Measurements from ENCODE around the gene CLRN3.

CLRN3 gene

GRCh38 chr10:127904311-127905000 is 11.7 kb upstream of the CLRN3 start:
- Histone ChIP-seq H4K91ac (ENCODE audit: low read depth, low read length, poor library complexity) (no peak overlapping the region), H2AFZ (ENCODE audit: low read length) (no peak overlapping the region), H3K27ac (replicated peaks; ENCODE audit: low read length) (no peak overlapping the region), H3K9ac (ENCODE audit: low read depth, low read length, poor library complexity) (no peak overlapping the region), H3K4me3 (ENCODE audit: low read length in 2 of 2) (no peak overlapping the region), H3K79me1 (ENCODE audit: low read depth, low read length) (no peaks in the 10 kb centered on the region), H3K18ac (ENCODE audit: low read length) (no peak overlapping the region), H3K9me3 (replicated peaks in 1 of 2; ENCODE audit: control insufficient read depth in 2 of 2, insufficient read depth in 1 of 2, low read depth in 1 of 2, low read length in 2 of 2) (no peaks in the 10 kb centered on the region), H3K27me3 (ENCODE audit: control insufficient read depth in 3 of 3, insufficient read depth in 3 of 3, low read depth in 1 of 3, low read length in 3 of 3) (peaks cover 5 to 46% (median 21%) of the 10 kb centered on the region in 3 experiments), H2BK5ac (ENCODE audit: low read length) (no peak overlapping the region), H2AK5ac (ENCODE audit: low read depth, low read length) (no peak overlapping the region), H3K4ac (ENCODE audit: low read length) (no peak overlapping the region), H4K8ac (ENCODE audit: low read depth, low read length) (no peak overlapping the region), H2BK12ac (ENCODE audit: low read length) (no peak overlapping the region), H2BK15ac (ENCODE audit: low read length) (no peak overlapping the region), H2BK120ac (ENCODE audit: low read depth, low read length) (no peak overlapping the region), H3K23ac (ENCODE audit: low read depth, low read length, poor library complexity) (no peak overlapping the region), H3K36me3 (replicated peaks in 1 of 2; ENCODE audit: control insufficient read depth in 2 of 2, insufficient read depth in 2 of 2, low read length in 2 of 2) (no peaks in the 10 kb centered on the region), H3K4me2 (ENCODE audit: insufficient read depth, low read length, poor library complexity, severe bottlenecking) (no peak overlapping the region), H3K4me1 (ENCODE audit: control insufficient read depth in 2 of 2, insufficient read depth in 1 of 2, low read depth in 1 of 2, low read length in 2 of 2) (peaks cover 2 to 3% of the 10 kb centered on the region in 2 donors), H3K14ac (ENCODE audit: low read length) (no peak overlapping the region)
- DNase-seq (ENCODE audit: low spot score) = no peak
- no CpG with 5 or more reads among the region's 5 CpGs for WGBS, 2 donors (ENCODE audit: extremely low coverage in 2 of 2, insufficient read length in 2 of 2, insufficient replicate concordance in 1 of 2)

DNA sequence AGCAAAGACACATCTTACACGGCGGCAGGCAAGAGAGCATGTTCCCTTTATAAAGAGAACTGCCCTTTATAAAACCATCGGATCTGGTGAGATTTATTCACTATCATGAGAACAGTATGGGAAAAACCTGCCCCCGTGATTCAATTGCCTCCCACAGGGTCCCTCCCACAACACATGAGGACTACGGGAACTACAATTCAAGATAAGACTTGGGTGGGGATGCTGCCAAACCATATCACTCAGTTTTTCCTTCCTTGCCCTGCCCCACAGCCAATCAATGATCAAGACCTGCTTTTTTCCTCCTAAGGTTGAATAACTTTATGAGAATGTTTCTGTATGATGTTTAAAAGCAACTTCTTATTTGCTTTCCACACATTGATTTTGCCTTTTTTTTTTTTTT is 11.0 kb upstream of the CLRN3 start:
- Histone ChIP-seq H3K4me1 (ENCODE audit: control insufficient read depth in 2 of 2, insufficient read depth in 1 of 2, low read depth in 1 of 2, low read length in 2 of 2) (peaks cover 2 to 3% of the 10 kb centered on the region in 2 donors), H3K18ac (ENCODE audit: low read length) (no peak overlapping the region), H3K14ac (ENCODE audit: low read length) (no peak overlapping the region), H3K27me3 (ENCODE audit: control insufficient read depth in 3 of 3, insufficient read depth in 3 of 3, low read depth in 1 of 3, low read length in 3 of 3) (peaks cover 5 to 43% (median 18%) of the 10 kb centered on the region in 3 experiments), H2BK15ac (ENCODE audit: low read length) (no peak overlapping the region), H2BK5ac (ENCODE audit: low read length) (no peak overlapping the region), H3K9ac (ENCODE audit: low read depth, low read length, poor library complexity) (no peak overlapping the region), H4K8ac (ENCODE audit: low read depth, low read length) (no peak overlapping the region), H3K27ac (replicated peaks; ENCODE audit: low read length) (no peak overlapping the region), H3K9me3 (replicated peaks in 1 of 2; ENCODE audit: control insufficient read depth in 2 of 2, insufficient read depth in 1 of 2, low read depth in 1 of 2, low read length in 2 of 2) (no peaks in the 10 kb centered on the region), H2BK120ac (ENCODE audit: low read depth, low read length) (no peak overlapping the region), H4K91ac (ENCODE audit: low read depth, low read length, poor library complexity) (no peak overlapping the region), H2AK5ac (ENCODE audit: low read depth, low read length) (no peak overlapping the region), H3K4ac (ENCODE audit: low read length) (no peak overlapping the region), H2AFZ (ENCODE audit: low read length) (no peak overlapping the region), H2BK12ac (ENCODE audit: low read length) (no peak overlapping the region), H3K4me3 (ENCODE audit: low read length in 2 of 2) (no peak overlapping the region), H3K23ac (ENCODE audit: low read depth, low read length, poor library complexity) (no peak overlapping the region), H3K36me3 (replicated peaks in 1 of 2; ENCODE audit: control insufficient read depth in 2 of 2, insufficient read depth in 2 of 2, low read length in 2 of 2) (no peaks in the 10 kb centered on the region), H3K4me2 (ENCODE audit: insufficient read depth, low read length, poor library complexity, severe bottlenecking) (no peak overlapping the region), H3K79me1 (ENCODE audit: low read depth, low read length) (no peaks in the 10 kb centered on the region)
- DNase-seq (ENCODE audit: low spot score) = no peak
- WGBS, 2 donors (ENCODE audit: extremely low coverage in 2 of 2, insufficient read length in 2 of 2, insufficient replicate concordance in 1 of 2) = no CpG with 5 or more reads among the region's 5 CpGs

GRCh38 chr10:127899766-127900387 is 7.1 kb upstream of the CLRN3 start:
- H3K18ac ChIP-seq (ENCODE audit: low read length) = no peak overlapping the region
- no peak overlapping the region for H3K27ac ChIP-seq (replicated peaks; ENCODE audit: low read length)
- no peaks in the 10 kb centered on the region for H3K4me1 ChIP-seq (ENCODE audit: control insufficient read depth in 2 of 2, insufficient read depth in 1 of 2, low read depth in 1 of 2, low read length in 2 of 2)
- H3K4ac ChIP-seq (ENCODE audit: low read length) = no peak overlapping the region
- H2AFZ ChIP-seq (ENCODE audit: low read length) = no peak overlapping the region
- no peak overlapping the region for H3K9ac ChIP-seq (ENCODE audit: low read depth, low read length, poor library complexity)
- no peak for DNase-seq (ENCODE audit: low spot score)
- H3K4me2 ChIP-seq (ENCODE audit: insufficient read depth, low read length, poor library complexity, severe bottlenecking) = no peak overlapping the region
- no peak overlapping the region for H4K91ac ChIP-seq (ENCODE audit: low read depth, low read length, poor library complexity)
- H3K36me3 ChIP-seq (replicated peaks in 1 of 2; ENCODE audit: control insufficient read depth in 2 of 2, insufficient read depth in 2 of 2, low read length in 2 of 2) = no peaks in the 10 kb centered on the region
- no peak overlapping the region for H4K8ac ChIP-seq (ENCODE audit: low read depth, low read length)
- no peak overlapping the region for H3K23ac ChIP-seq (ENCODE audit: low read depth, low read length, poor library complexity)
- WGBS, 2 donors (ENCODE audit: extremely low coverage in 2 of 2, insufficient read length in 2 of 2, insufficient replicate concordance in 1 of 2) = no CpG with 5 or more reads among the region's 3 CpGs
- H2AK5ac ChIP-seq (ENCODE audit: low read depth, low read length) = no peak overlapping the region
- H3K14ac ChIP-seq (ENCODE audit: low read length) = no peak overlapping the region
- H3K27me3 ChIP-seq (ENCODE audit: control insufficient read depth in 3 of 3, insufficient read depth in 3 of 3, low read depth in 1 of 3, low read length in 3 of 3) = peaks cover 0 to 10% (median 0%) of the 10 kb centered on the region in 3 experiments
- no peak overlapping the region for H2BK120ac ChIP-seq (ENCODE audit: low read depth, low read length)
- no peaks in the 10 kb centered on the region for H3K9me3 ChIP-seq (replicated peaks in 1 of 2; ENCODE audit: control insufficient read depth in 2 of 2, insufficient read depth in 1 of 2, low read depth in 1 of 2, low read length in 2 of 2)
- H2BK12ac ChIP-seq (ENCODE audit: low read length) = no peak overlapping the region
- H2BK15ac ChIP-seq (ENCODE audit: low read length) = no peak overlapping the region
- no peak overlapping the region for H2BK5ac ChIP-seq (ENCODE audit: low read length)
- H3K79me1 ChIP-seq (ENCODE audit: low read depth, low read length) = no peaks in the 10 kb centered on the region
- peak overlapping the region in 1 of 2 donors; percentile 5 for H3K4me3 ChIP-seq (ENCODE audit: low read length in 2 of 2)

- Histone ChIP-seq H3K27ac (replicated peaks; ENCODE audit: low read length) (no peak overlapping the region), H3K4ac (ENCODE audit: low read length) (no peak overlapping the region), H3K4me3 (ENCODE audit: low read length in 2 of 2) (no peak overlapping the region), H3K9me3 (replicated peaks in 1 of 2; ENCODE audit: control insufficient read depth in 2 of 2, insufficient read depth in 1 of 2, low read depth in 1 of 2, low read length in 2 of 2) (no peaks in the 10 kb centered on the region), H2BK5ac (ENCODE audit: low read length) (no peak overlapping the region), H3K4me2 (ENCODE audit: insufficient read depth, low read length, poor library complexity, severe bottlenecking) (no peak overlapping the region), H2BK15ac (ENCODE audit: low read length) (no peak overlapping the region), H3K18ac (ENCODE audit: low read length) (no peak overlapping the region), H3K79me1 (ENCODE audit: low read depth, low read length) (no peaks in the 10 kb centered on the region), H3K27me3 (ENCODE audit: control insufficient read depth in 3 of 3, insufficient read depth in 3 of 3, low read depth in 1 of 3, low read length in 3 of 3) (no peaks in the 10 kb centered on the region), H3K14ac (ENCODE audit: low read length) (no peak overlapping the region), H2BK12ac (ENCODE audit: low read length) (no peak overlapping the region), H2AK5ac (ENCODE audit: low read depth, low read length) (no peak overlapping the region), H2BK120ac (ENCODE audit: low read depth, low read length) (no peak overlapping the region), H3K36me3 (replicated peaks in 1 of 2; ENCODE audit: control insufficient read depth in 2 of 2, insufficient read depth in 2 of 2, low read length in 2 of 2) (no peaks in the 10 kb centered on the region), H3K9ac (ENCODE audit: low read depth, low read length, poor library complexity) (no peak overlapping the region), H4K91ac (ENCODE audit: low read depth, low read length, poor library complexity) (no peak overlapping the region), H4K8ac (ENCODE audit: low read depth, low read length) (no peak overlapping the region), H2AFZ (ENCODE audit: low read length) (no peak overlapping the region), H3K23ac (ENCODE audit: low read depth, low read length, poor library complexity) (no peak overlapping the region), H3K4me1 (ENCODE audit: control insufficient read depth in 2 of 2, insufficient read depth in 1 of 2, low read depth in 1 of 2, low read length in 2 of 2) (no peaks in the 10 kb centered on the region)
- WGBS, 2 donors (ENCODE audit: extremely low coverage in 2 of 2, insufficient read length in 2 of 2, insufficient replicate concordance in 1 of 2) = no CpG with 5 or more reads among the region's 2 CpGs
- no peak for DNase-seq (ENCODE audit: low spot score)
Measured at GRCh38 chr10:127897177-127897576, 4.4 kb upstream of the CLRN3 start.
